ENCODE results near the gene ZFYVE26.
A peak's percentile ranks its signal among the peaks of the same experiment; 100 is the strongest.

DNA sequence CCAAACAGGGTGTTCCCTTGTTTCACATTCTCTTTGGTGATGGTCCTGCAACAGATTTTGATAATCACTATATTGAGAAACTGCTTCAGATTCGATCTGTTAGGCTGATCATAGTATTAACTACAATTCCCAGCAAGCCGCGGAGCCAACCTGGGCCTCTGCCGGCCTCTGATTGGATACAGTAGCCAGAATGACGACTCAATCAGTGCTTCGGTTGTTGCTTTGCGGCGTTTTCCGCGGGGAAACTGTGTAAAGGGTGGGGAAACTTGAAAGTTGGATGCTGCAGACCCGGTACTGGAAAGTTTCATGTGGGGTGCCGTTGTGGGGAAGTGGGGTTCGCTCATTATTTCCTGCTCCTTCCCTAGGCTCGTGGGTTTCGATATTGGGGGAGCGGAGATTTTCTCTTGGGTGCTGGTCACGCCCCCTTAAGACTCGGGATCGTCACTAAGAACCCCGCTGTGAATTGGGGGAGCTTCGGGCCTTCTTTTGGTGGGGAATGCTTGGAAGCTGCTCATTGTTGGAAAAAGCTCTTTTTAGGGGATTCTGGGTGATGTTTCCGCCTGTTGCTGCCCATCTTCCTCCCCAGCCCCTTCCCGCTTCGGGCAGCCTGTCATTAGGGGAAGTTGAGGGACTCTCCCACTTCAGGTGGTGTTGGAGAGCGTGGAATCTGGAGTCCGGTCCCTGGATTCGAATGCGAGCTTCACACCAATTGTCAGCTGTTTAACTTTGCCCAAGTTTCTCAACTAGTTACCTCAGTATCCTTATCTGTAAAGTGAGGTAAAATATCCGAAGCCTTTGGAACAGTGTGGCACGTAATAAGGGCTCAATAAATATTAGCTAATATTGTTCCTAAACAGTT, 3.4 kb upstream of the ZFYVE26 start, which contains the start of gene RAD51B:
- TF ChIP-seq POLR2AphosphoS5 (IDR thresholded peaks at IDR 0.05; ENCODE audit: borderline replicate concordance, low read depth, low read length) (peak; percentile 75), EZH2 (IDR thresholded peaks at IDR 0.05) (no peak), FOXP2 (optimal IDR thresholded peaks at IDR 0.05; ENCODE audit: control extremely low read depth, extremely low read length, insufficient read depth) (no peak)
